SKM-1 treated with dmso at 0.1 percent for 144 hours (cell line): Measurements from ENCODE around the gene PPARGC1A.

Experiments
- DNase-seq: peaks from one replicate; lab custom pipeline; 2025; ENCODE audit not compliant: unreplicated experiment; lab: John Stamatoyannopoulos, UW

Gene PPARGC1A

GRCh38 chr4:23889814-23890341 lies at the start of gene PPARGC1A:
Gene PPARGC1A (minus strand): TSS chr4:23890047. CDS start chr4:23889957, 90 bp downstream.
- DNase-seq, result no peak

DNA sequence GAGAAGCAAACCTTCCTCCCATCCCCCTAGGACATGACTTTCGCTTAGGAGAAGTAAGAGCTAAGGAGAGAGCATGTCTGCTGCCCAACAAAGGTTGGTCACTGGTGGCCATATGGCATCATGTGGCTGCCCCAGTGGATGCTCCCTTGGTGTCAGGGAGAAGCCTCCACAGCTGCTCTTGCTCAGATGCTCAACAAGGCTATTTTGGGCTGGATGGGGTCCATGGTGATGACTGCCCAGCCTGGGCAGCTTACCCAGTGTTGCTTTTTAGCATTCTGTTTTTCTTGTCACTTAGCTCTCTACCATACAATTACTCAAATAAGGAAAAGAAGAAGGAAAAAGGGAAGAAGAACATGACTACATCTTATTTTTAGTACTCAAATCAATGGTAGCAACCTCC lies 48.9 kb upstream of the PPARGC1A start:
- DNase-seq, result no peak

- no peak for DNase-seq
These were observed 47.3 kb upstream of the PPARGC1A start for GRCh38 chr4:23937173-23937572.

- DNase-seq, result no peak
These were observed 45.1 kb upstream of the PPARGC1A start for GRCh38 chr4:23934915-23935314.

GRCh38 chr4:23934223-23934622 lies 44.4 kb upstream of the PPARGC1A start:
- no peak for DNase-seq

DNA sequence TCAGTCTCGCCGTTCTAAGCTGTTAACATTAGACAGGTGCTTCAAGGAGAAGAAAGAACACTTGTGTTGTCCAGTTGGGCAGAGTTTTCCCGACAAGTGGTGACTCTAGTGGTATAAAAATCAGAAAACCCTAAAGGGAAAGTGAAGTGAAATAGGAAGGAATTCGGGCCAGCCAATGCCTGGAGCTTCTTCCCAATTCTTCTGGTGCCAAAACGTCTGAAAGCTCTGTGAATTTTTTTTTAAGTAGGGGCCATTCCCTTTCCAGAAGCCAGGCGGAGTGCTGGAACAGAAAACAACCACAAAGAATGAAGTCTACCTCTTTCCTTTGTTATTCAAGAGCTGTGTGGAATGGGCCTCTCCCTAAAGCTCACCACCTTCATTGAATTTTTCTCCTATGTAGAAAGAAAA lies 43.1 kb upstream of the PPARGC1A start:
- DNase-seq, result no peak

- DNase-seq, result no peak
These were observed 42.3 kb upstream of the PPARGC1A start for GRCh38 chr4:23932186-23932585.

GRCh38 chr4:23931489-23931830 lies 41.6 kb upstream of the PPARGC1A start:
- DNase-seq, result no peak

- no peak for DNase-seq
These were observed 41.1 kb upstream of the PPARGC1A start for GRCh38 chr4:23930750-23931488.

- no peak for DNase-seq
These were observed 39.4 kb upstream of the PPARGC1A start for GRCh38 chr4:23929248-23929647.

DNA sequence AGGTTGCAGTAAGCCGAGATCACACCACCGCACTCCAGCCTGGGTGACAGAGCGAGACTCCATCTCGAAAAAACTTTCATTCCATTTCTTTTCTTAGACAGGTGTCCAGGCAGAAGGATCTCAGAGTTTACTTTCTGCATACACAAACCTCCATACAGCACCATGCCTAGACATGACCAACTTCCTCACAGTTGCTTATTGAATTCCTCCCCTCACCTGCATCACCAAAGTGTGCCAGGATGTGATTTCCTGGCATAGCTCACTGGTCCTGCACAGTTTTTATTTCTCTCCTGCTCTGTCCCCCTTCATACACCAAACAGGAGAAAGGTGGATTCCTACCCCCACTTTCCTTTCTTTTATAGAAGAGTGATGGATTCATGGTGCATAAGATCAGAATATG lies 34.7 kb upstream of the PPARGC1A start:
- DNase-seq, result no peak

DNA sequence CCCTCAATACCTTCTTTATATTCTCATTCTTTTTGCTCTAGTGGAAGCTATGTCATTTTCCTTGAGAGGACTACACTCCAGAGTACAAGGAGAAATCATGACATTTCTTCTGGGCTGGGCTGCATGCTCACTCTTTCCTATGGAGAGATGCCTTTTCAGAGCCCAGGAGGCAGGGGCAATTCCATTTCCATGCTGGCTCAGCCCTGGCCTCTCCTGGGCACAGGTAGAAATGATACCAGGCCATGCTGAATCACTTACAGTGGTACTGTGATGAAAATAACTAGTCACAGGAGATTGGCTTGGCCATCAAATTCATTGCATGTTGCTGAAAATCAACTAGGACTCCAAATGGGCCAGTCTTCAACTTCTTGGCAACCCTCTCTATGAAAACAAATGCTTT lies 34.0 kb upstream of the PPARGC1A start:
- no peak for DNase-seq

GRCh38 chr4:23923141-23923540 lies 33.3 kb upstream of the PPARGC1A start:
- DNase-seq, result no peak

DNA sequence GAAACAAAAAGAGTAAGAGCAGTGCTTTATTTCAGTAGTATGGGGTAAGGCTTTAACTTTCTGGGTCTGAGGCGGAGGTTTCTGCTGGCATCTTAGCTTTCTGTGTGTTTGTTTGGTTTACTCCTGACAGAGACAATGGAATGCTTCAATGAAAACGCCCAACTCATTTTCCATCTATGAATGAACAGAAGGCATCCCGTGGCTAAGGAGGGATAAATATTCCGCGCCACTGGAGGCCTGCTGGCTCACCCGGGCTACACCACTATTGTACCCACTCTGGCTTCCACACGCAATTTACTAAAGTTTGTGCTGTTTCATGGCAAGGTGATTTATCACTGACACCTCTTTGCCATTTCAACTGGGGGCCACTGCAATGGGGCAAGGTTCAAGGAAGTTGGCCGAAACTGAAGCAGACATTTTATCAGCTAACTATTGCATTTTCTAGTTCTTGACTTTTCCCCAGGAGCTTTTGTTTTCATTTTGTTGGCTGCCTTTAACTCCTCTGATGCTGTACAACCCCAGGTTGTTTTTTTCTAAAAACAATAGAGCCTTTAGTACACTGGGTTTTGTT lies 32.8 kb upstream of the PPARGC1A start:
- DNase-seq, result no peak

- DNase-seq, result no peak
These were observed 32.2 kb upstream of the PPARGC1A start for GRCh38 chr4:23922013-23922412.

DNA sequence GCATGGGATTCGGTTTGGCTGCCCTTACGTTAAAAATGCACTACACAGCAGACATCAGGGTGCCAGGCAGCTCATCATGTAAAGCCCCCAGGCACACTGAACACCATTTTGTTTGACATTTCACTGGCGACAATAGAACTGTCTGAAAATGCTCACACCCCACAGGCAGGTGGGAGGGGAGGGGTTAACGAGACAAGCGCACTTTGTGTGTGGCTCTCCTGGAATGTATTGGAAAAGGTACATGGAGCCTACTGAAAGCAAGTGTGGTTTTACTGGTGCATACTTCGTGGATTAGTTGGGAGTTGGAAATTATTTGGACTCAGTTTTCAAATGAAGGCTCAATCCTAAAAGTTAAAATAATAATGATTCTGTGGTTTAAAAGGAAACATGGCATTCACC lies 31.6 kb upstream of the PPARGC1A start:
- no peak for DNase-seq

DNA sequence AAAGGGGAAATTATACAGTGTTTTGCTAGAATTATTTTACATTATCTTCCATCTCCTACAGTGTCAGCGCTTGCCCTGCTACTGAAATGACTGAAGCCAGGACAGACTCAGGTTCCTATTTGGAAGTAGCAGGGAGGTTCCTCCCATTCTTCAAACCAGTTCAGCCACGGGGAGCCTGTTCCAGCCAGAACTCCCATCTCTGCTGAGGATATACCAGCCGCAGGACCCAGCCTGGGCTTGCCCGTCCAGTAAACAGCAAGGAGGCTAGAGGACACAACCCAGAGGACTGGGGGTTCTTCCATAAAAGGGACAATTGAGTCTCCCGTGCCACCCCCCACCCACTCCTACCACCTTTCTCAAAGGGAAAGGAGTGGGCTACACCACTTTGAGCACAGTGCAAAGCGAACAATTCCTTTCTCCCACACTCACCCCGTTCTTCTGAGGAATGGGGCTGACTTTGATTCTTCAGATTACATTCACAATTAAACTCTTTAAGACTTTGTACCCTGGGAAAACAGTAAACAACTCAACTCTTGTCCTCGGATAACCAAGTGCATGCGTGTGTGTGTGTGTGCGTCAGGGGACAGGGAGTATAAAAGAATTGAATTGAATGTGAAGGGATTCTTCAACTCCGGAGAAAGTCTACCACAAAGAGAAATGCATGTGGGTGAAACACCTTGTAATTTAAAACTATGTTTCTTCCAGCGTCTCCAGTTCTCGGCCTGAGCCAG lies 31.0 kb upstream of the PPARGC1A start:
- DNase-seq, result no peak

GRCh38 chr4:23920296-23920695 lies 30.4 kb upstream of the PPARGC1A start:
- DNase-seq, result no peak

DNA sequence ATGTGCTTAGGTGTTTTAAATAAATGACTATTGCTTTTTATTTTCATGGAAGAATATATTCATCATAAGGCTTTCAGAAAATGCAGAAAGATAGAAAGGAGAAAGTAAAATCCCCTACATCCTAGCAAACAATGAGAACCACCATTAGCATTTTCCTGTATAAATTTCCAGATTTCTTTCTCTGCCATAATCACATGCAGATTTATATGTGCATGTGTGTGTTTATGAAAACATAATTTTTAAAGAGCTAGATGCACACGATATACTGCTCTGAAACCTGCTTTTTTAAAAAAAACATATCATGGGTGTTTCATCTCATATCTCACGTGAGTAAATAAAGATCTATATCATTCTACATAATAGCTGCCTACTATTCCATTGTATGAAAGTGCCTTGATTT lies 26.4 kb upstream of the PPARGC1A start:
- DNase-seq, result no peak

GRCh38 chr4:23915459-23916132 lies 25.7 kb upstream of the PPARGC1A start:
- no peak for DNase-seq

- no peak for DNase-seq
These were observed 22.0 kb upstream of the PPARGC1A start for GRCh38 chr4:23911675-23912455.
